ENCODE measurements around the gene RIPPLY2. TPM values are rescaled to one million over a fixed set of nuclear protein-coding genes. Genes with fewer than 3 reads are reported as not detected.

RIPPLY2 gene
- total RNA-seq, 2 donors from 2014 or later = 0.07 to 1.2 TPM

DNA sequence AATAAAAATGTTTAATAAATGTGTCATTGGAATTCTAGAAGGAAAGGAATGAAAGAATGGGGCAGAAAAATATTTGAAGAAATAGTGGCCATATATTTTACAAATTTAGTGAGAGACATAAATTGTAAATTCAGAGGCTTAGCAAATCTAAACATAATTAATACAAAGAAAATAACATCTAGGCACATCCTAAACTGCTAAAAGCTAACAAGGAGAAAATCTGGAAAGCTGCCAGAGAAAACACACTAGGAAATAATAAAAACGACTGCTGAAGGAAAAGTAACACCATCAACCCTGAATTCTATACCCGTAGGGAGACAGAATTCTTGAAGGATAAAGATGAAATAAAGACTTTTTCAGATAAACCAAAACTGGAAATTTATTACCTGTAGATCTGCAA, 30.1 kb downstream of the RIPPLY2 start:
- H3K27ac Mint-ChIP-seq = no peak overlapping the region
- no peaks in the 10 kb centered on the region for H3K27me3 Mint-ChIP-seq (ENCODE audit: insufficient read depth)
- 86 to 100% methylated on average over 1 to 2 of the region's 2 CpGs for WGBS, 2 experiments (ENCODE audit: insufficient coverage in 1 of 2, insufficient read length in 1 of 2)

DNA sequence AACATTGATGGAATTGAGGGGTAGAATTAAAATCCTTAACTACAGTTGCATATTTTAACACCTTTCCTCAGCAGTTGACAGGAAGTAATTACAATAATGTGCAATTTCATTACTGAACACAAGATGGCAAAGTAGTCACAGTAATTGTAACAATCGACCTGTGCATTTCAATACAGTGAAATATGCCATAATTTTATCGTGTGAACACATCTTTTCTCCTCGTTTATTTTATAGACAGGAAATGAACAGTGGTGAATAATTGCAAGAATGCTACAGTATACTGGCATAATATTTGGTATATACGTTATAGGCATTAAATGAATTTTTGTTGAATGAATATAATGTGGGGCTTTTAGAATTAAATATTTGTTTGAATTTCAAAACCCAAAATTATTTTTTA, 31.4 kb downstream of the RIPPLY2 start:
- H3K27ac Mint-ChIP-seq = no peak overlapping the region
- Histone ChIP-seq H3K9me3 (ENCODE audit: control insufficient read depth, low read length) (peaks cover 12% of the 10 kb centered on the region), H3K4me3 (ENCODE audit: low read length) (no peak overlapping the region), H3K36me3 (ENCODE audit: control insufficient read depth, insufficient read depth, low read length) (no peaks in the 10 kb centered on the region), H3K27me3 (ENCODE audit: control insufficient read depth, insufficient read depth, low read length, poor library complexity, severe bottlenecking) (no peaks in the 10 kb centered on the region), H3K4me1 (ENCODE audit: control insufficient read depth, insufficient read depth, low read length) (no peaks in the 10 kb centered on the region), H3K27ac (ENCODE audit: low read depth, low read length) (no peak overlapping the region), H3K9ac (ENCODE audit: extremely low read depth, low read length, poor library complexity, severe bottlenecking) (no peak overlapping the region)
- TF ChIP-seq, protein P1, sequence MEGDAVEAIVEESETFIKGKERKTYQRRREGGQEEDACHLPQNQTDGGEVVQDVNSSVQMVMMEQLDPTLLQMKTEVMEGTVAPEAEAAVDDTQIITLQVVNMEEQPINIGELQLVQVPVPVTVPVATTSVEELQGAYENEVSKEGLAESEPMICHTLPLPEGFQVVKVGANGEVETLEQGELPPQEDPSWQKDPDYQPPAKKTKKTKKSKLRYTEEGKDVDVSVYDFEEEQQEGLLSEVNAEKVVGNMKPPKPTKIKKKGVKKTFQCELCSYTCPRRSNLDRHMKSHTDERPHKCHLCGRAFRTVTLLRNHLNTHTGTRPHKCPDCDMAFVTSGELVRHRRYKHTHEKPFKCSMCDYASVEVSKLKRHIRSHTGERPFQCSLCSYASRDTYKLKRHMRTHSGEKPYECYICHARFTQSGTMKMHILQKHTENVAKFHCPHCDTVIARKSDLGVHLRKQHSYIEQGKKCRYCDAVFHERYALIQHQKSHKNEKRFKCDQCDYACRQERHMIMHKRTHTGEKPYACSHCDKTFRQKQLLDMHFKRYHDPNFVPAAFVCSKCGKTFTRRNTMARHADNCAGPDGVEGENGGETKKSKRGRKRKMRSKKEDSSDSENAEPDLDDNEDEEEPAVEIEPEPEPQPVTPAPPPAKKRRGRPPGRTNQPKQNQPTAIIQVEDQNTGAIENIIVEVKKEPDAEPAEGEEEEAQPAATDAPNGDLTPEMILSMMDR (conservative IDR thresholded peaks at IDR 0.05) = peak; percentile 86
- no peaks in the 10 kb centered on the region for H3K9me3 Mint-ChIP-seq
- DNase-seq = no peak
- H3K4me1 Mint-ChIP-seq = peaks cover 9% of the 10 kb centered on the region
- WGBS, 2 experiments (ENCODE audit: insufficient coverage in 1 of 2, insufficient read length in 1 of 2) = 32 to 58% methylated on average over 2 to 4 of the region's 4 CpGs
- H3K4me3 Mint-ChIP-seq = no peak overlapping the region
- peaks cover 4% of the 10 kb centered on the region for H3K36me3 Mint-ChIP-seq (ENCODE audit: low read depth)
- H3K27me3 Mint-ChIP-seq (ENCODE audit: insufficient read depth) = no peaks in the 10 kb centered on the region

More for the DNA sequence above, 30.1 kb downstream of the RIPPLY2 start:
- no peak for DNase-seq
- H3K27me3 ChIP-seq (ENCODE audit: control insufficient read depth, insufficient read depth, low read length, poor library complexity, severe bottlenecking) = no peaks in the 10 kb centered on the region
- no peaks in the 10 kb centered on the region for H3K9me3 ChIP-seq (ENCODE audit: control insufficient read depth, low read length)
- Mint-ChIP-seq H3K4me1 (peaks cover 20% of the 10 kb centered on the region), H3K36me3 (ENCODE audit: low read depth) (no peaks in the 10 kb centered on the region), H3K9me3 (no peaks in the 10 kb centered on the region), H3K4me3 (no peak overlapping the region)
- no peaks in the 10 kb centered on the region for H3K36me3 ChIP-seq (ENCODE audit: control insufficient read depth, insufficient read depth, low read length)
- peaks cover 6% of the 10 kb centered on the region for H3K4me1 ChIP-seq (ENCODE audit: control insufficient read depth, insufficient read depth, low read length)
- no peak overlapping the region for H3K9ac ChIP-seq (ENCODE audit: extremely low read depth, low read length, poor library complexity, severe bottlenecking)
- H3K27ac ChIP-seq (ENCODE audit: low read depth, low read length) = no peak overlapping the region
- TF ChIP-seq, protein P1 (conservative IDR thresholded peaks at IDR 0.05) = no peak
- H3K4me3 ChIP-seq (ENCODE audit: low read length) = no peak overlapping the region

DNA sequence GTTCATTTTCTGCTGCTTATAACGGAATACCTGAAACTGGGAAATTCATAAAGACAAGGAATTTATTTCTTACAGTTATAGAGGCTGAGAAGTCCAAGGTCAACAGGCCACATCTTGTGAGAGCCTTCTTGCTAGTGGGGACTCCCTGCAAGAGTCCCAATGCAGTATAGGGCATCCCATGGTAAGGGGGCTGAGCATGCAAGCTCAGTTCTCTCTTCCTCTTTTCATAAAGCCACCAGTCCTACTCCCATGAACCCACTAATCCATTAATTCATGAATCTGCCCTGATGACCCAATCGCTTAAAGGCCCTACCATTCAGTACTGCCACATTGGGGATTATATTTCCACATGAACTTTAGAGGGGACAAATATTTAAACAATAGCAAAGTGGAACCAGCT, 32.8 kb downstream of the RIPPLY2 start:
- no peaks in the 10 kb centered on the region for H3K27me3 Mint-ChIP-seq (ENCODE audit: insufficient read depth)
- TF ChIP-seq, protein P1 (conservative IDR thresholded peaks at IDR 0.05) = no peak
- peaks cover 23% of the 10 kb centered on the region for H3K9me3 ChIP-seq (ENCODE audit: control insufficient read depth, low read length)
- H3K27ac Mint-ChIP-seq = no peak overlapping the region
- no peaks in the 10 kb centered on the region for H3K27me3 ChIP-seq (ENCODE audit: control insufficient read depth, insufficient read depth, low read length, poor library complexity, severe bottlenecking)
- WGBS, 2 experiments (ENCODE audit: insufficient coverage in 1 of 2, insufficient read length in 1 of 2) = 88 to 91% methylated on average over 1 to 2 of the region's 2 CpGs
- no peaks in the 10 kb centered on the region for H3K9me3 Mint-ChIP-seq
- H3K4me1 ChIP-seq (ENCODE audit: control insufficient read depth, insufficient read depth, low read length) = no peaks in the 10 kb centered on the region
- H3K27ac ChIP-seq (ENCODE audit: low read depth, low read length) = no peak overlapping the region
- H3K4me3 Mint-ChIP-seq = no peak overlapping the region
- no peaks in the 10 kb centered on the region for H3K36me3 ChIP-seq (ENCODE audit: control insufficient read depth, insufficient read depth, low read length)
- peaks cover 4% of the 10 kb centered on the region for H3K4me1 Mint-ChIP-seq
- H3K36me3 Mint-ChIP-seq (ENCODE audit: low read depth) = peaks cover 15% of the 10 kb centered on the region
- no peak for DNase-seq
- H3K9ac ChIP-seq (ENCODE audit: extremely low read depth, low read length, poor library complexity, severe bottlenecking) = no peak overlapping the region
- no peak overlapping the region for H3K4me3 ChIP-seq (ENCODE audit: low read length)
